ENCODE data around the gene LUC7L2.
"Not testable (repeated sequence)": the region's sequence is repeated elsewhere in the genome, so short reads cannot be mapped to it uniquely, and the experiment has no call there.

LUC7L2 gene

GRCh38 chr7:139355320-139355719 lies 4.4 kb upstream of the LUC7L2 start:
- DNase-seq (ENCODE audit: low read depth, low spot score): no peak

- not testable (repeated sequence) for DNase-seq (ENCODE audit: low read depth, low spot score)
Observed at GRCh38 chr7:139357729-139358506, 1.8 kb upstream of the LUC7L2 start.

- no peak for DNase-seq (ENCODE audit: low read depth, low spot score)
Observed at GRCh38 chr7:139358541-139359365, 941 bp upstream of the LUC7L2 start.

- peak; percentile 79 for DNase-seq (ENCODE audit: low read depth, low spot score)
Observed at GRCh38 chr7:139360210-139360947, 685 bp downstream of the LUC7L2 start.

- no peak for DNase-seq (ENCODE audit: low read depth, low spot score)
Observed at GRCh38 chr7:139360948-139361307, 1.2 kb downstream of the LUC7L2 start.

GRCh38 chr7:139361523-139361922 lies 1.8 kb downstream of the LUC7L2 start:
- DNase-seq (ENCODE audit: low read depth, low spot score): no peak

- DNase-seq (ENCODE audit: low read depth, low spot score): no peak
Observed at GRCh38 chr7:139362302-139362701, 2.6 kb downstream of the LUC7L2 start.

- DNase-seq (ENCODE audit: low read depth, low spot score): no peak
Observed at GRCh38 chr7:139362981-139363380, 3.3 kb downstream of the LUC7L2 start.

- no peak for DNase-seq (ENCODE audit: low read depth, low spot score)
Observed at GRCh38 chr7:139365336-139365735, 5.6 kb downstream of the LUC7L2 start.

GRCh38 chr7:139366400-139366799 lies 6.7 kb downstream of the LUC7L2 start:
- DNase-seq (ENCODE audit: low read depth, low spot score): no peak

- DNase-seq (ENCODE audit: low read depth, low spot score): no peak
Observed at GRCh38 chr7:139367438-139368155, 7.9 kb downstream of the LUC7L2 start.

- no peak for DNase-seq (ENCODE audit: low read depth, low spot score)
Observed at GRCh38 chr7:139370301-139370942, 10.7 kb downstream of the LUC7L2 start.

GRCh38 chr7:139370943-139371313 lies 11.2 kb downstream of the LUC7L2 start:
- DNase-seq (ENCODE audit: low read depth, low spot score): no peak

GRCh38 chr7:139374246-139374645 lies 14.6 kb downstream of the LUC7L2 start:
- DNase-seq (ENCODE audit: low read depth, low spot score): no peak

GRCh38 chr7:139382439-139382838 lies 22.7 kb downstream of the LUC7L2 start:
- DNase-seq (ENCODE audit: low read depth, low spot score): no peak

GRCh38 chr7:139384611-139385010 lies 24.9 kb downstream of the LUC7L2 start:
- DNase-seq (ENCODE audit: low read depth, low spot score): no peak

- DNase-seq (ENCODE audit: low read depth, low spot score): no peak
Observed at GRCh38 chr7:139387594-139387993, 27.9 kb downstream of the LUC7L2 start.

GRCh38 chr7:139389091-139389490 lies 29.4 kb downstream of the LUC7L2 start:
- no peak for DNase-seq (ENCODE audit: low read depth, low spot score)

- DNase-seq (ENCODE audit: low read depth, low spot score): no peak
Observed at GRCh38 chr7:139389774-139390173, 30.1 kb downstream of the LUC7L2 start.

- DNase-seq (ENCODE audit: low read depth, low spot score): no peak
Observed at GRCh38 chr7:139393621-139394211, 34.0 kb downstream of the LUC7L2 start.

GRCh38 chr7:139394540-139394939 lies 34.8 kb downstream of the LUC7L2 start:
- DNase-seq (ENCODE audit: low read depth, low spot score): no peak
